ENCODE measurements around the gene SYVN1.
"Not testable (repeated sequence)": the region's sequence is repeated elsewhere in the genome, so short reads cannot be mapped to it uniquely, and the experiment has no call there.

Gene SYVN1

GRCh38 chr11:65150509-65151299 is 16.4 kb upstream of the SYVN1 start:
- DNase-seq: no peak

DNA sequence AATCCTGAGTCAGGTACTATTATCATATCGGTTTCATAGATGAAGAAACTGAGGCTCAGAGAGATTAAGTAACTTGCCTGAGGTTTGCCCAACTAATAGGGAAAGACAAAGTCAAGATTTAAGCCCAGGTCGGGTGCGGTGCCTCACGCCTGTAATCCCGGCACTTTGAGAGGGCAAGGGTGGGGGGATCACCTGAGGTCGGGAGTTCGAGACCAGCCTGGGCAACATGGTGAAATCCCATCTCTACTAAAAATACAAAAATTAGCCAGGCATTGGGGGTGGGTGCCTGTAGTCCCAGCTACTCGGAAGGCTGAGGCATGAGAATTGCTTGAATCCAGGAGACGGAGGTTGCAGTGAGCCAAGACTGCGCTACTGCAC is 15.8 kb upstream of the SYVN1 start:
- not testable (repeated sequence) for DNase-seq

GRCh38 chr11:65148657-65149056 is 14.3 kb upstream of the SYVN1 start:
- DNase-seq: no peak

DNA sequence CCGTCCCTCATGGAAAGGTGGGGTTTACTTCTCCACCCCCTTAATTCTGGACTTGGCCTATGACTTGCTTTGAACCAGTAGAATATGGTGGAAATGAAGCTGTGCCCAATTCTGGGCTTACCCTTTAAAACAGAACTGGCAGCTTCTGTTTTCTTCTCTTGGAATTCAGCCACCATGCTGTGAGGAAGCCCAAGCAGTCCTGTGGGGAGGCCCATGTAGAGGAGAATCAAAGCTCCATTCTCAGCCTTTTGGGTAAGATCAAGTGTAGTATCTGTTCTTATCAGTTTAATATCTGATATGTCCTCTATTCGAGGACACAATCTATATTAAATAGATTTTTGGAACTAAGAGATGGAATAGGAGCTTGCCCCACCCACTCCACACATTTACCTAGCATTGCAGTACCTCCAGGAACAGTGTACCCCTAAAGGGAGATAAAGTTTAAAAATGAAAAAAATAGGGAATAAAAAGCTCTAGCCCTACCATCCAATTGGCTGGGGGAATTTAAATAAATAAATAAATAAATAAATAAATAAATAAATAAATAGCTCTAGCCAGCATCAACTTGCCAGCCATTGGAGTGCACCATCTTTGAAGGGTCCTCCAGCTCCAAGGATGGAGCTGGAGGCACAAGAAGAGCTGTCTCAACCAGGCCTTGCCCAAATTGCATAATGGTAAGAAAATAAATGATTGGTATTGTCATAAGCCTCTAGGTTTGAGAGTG is 13.2 kb upstream of the SYVN1 start:
- no peak for DNase-seq

GRCh38 chr11:65141896-65142494 is 7.7 kb upstream of the SYVN1 start:
- no peak for DNase-seq

DNA sequence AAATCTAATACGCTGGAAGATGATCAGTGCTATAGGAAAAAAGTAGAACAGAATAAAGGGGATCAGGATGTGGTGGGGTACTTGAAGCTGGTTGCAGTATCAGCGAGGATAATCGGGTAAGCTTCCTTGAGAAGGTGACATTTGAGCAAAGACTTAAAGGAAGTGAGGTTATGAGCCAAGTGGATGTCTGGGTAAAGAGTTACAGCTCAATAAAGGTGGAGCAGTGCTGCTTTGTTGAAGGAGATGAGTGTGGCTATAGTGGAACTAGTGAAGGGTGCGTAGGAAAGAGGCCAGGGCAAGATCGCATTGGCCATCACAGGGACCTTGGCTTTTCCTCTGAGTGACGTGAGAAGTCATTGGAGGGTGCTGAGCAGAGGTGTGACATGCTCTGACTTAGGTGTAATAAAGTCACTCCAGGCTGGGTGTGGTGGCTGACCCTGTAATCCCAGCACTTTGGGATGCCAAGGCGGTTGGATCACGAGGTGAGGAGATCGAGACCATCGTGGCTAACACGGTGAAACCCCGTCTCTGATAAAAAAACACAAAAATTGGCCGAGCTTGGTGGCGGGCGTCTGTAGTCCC is 2.3 kb upstream of the SYVN1 start:
- DNase-seq: no peak

GRCh38 chr11:65135633-65136145 is 1.4 kb upstream of the SYVN1 start:
- no peak for DNase-seq

GRCh38 chr11:65134952-65135632 is 773 bp upstream of the SYVN1 start:
- peak; percentile 90 for DNase-seq

- DNase-seq: no peak
Measured at GRCh38 chr11:65133724-65134123, 595 bp downstream of the SYVN1 start.

- DNase-seq: no peak
Measured at GRCh38 chr11:65132988-65133700, 1.2 kb downstream of the SYVN1 start.

DNA sequence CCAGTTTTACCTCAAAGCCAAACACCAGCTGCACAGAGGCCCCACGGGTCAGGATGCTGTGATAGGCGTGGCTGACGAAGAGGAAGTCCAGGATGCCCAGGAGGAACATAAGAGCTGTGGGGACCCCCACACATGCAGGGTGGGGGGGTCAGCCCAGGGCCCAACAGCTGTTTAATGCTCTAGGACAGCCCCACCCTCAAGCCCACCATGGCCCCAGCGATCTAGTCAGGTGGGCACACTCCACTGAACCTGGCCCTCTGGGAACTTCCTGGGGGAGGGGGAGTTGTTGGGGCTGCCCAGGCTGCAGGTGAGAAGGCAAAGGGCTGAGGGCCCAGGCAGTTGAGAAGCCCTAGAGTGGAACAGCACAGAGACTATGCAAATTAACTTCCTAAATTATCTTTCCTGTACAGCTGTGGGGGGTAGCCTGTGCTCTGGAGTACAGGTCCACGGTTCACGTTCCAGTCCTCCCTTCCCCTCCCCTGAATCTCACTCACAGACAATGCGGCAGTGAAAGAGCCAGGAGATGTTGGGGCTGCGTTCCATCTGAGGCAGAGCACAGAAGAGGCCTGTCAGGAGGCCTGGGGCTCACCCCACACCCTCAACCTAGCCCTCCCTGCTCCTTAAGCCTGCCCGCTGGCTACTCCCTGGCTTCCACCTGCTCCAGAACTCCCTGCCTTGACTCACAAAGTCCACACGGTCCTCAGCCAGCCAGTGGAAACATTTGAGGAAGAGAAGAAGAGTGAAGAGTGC is 1.9 kb downstream of the SYVN1 start:
- DNase-seq: no peak

- no peak for DNase-seq
Measured at GRCh38 chr11:65131895-65132237, 2.5 kb downstream of the SYVN1 start.

GRCh38 chr11:65131417-65131776 is 2.9 kb downstream of the SYVN1 start:
- no peak for DNase-seq

DNA sequence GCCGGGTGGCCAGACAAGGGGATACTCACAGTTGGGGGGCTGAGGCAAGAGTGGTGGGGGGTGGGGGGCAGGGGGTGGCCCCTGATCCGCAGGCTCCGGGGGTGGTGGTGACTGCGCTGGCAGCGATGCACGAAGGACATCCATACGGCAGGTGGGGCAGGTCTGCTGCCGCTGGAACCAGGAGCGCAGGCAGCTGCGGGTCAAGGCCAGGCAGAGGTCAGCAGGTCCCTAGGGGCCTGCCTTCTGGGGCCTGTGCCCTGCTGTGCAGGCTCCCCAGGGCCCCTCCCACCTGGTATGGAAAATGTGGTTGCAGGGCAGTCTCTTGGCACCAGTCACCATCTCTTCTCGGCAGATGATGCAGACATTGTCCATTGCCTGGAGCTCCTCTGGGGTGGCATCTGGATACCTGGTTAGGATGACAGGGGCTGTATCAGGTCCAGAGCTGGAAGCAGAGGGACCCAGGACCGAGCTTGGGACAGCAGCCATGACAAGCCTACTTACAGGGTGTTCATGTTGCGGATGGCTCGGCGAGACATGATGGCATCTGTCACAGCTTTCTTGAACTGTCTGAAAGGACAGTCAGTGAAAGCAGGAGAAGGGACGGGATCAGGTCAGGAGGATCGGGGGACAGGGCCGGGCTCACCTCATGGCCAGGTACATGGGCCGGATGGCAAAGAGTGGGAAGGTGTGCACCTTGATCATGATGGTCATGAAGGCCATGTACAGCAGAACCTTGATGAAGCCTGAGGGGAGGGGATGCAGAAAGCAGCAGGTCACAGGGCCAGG is 3.5 kb downstream of the SYVN1 start:
- no peak for DNase-seq

GRCh38 chr11:65129649-65130441 is 4.5 kb downstream of the SYVN1 start:
- DNase-seq: no peak

DNA sequence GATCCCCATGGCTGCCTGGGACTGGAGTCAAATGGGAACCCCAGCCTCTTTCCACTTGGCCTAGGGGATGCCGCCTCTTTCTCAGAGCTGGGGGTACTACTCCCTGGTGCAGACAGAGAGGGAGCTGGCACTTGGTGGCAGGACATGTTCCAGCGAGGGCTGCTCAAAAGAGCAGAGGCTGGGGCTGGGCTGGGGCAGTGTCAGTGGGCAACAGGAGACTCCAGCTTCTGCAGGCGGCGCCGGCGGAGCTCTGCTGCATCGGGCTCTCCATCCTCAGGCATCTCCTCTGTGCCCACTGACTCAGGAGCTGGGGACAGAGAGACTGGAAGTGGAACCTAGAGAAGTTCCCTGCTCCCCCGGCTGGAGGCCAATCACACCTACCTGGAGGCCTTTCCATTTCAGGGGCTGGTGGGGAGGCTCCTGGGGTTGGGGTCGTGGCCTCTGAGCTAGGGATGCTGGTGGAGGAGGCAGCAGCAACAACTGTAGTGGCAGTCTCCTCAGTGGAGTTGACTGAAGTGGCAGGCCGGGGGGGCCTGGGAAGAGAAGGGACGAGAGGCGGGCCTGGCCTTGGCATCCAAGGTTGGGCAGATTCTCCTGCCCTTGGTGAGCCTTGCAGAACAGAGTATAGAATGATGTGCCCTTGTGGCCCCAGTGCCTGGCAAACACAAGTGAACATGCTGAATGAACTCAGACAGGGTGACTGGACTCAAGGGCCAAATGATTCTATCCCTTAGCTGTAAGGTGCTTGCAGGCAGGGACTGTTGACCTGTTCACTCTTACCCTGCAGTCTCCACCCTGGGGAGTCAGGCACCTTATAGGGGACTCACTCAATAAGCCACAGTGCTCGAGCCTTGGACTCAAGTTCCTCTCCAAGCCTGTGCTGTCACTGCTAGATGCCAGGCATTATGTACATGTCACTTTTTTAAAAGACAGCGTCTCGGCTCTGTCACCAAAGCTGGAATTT is 5.9 kb downstream of the SYVN1 start:
- DNase-seq: no peak

DNA sequence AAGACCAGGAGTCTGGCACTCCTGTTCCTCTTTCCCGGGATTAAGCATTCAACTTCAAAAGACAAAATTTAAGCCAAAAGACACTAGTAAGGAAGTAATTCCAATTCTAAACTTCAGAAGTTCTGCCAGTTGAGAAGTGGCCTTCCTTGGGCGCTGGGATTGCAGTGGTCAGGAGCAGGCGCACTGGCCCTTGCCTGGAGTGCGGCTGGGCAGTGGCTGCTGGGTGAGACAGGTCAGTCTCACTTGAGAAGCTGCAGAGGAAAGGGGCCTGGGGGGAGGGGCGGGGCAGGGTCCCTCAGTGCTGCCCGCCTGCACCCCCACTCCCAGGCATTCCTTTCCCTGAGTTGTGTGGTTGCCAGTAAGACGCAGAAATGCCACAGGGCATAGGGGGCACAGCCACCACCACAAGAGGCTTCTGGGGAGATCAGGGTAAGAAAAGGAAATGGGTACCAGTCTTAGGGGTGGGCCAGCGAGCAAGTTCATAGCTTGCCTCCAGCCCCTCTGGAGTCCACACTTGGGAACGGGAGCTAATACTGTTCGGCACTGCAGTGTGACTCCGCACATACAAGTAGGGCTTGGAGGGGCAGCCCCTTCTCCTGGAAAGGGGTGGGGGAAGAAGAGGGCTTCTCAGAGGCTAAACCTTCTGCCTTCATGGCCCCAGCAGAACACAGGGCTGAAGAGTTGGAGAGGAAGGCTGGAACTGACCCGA is 6.7 kb downstream of the SYVN1 start:
- no peak for DNase-seq
